Pulmonary artery endothelial cell (primary cell): ENCODE measurements around the gene SMAD7. TPM values are rescaled to one million over a fixed set of nuclear protein-coding genes. Genes with fewer than 3 reads are reported as not detected.

Source experiments
- DNase-seq: peaks from one replicate; pipeline ENCODE4 v3.0.0-alpha.2; 2011; ENCODE audit warnings: low read depth, low spot score
- total RNA-seq: library from RNA; depleted of rRNA; stranded (reverse); fragments of >200 nt; gene quantifications from 2 replicates; pipeline ENCODE4 v1.2.3, GENCODE V29; 2014

SMAD7 gene
- total RNA-seq, 1 donor from 2014 or later: 4.9 TPM

DNA sequence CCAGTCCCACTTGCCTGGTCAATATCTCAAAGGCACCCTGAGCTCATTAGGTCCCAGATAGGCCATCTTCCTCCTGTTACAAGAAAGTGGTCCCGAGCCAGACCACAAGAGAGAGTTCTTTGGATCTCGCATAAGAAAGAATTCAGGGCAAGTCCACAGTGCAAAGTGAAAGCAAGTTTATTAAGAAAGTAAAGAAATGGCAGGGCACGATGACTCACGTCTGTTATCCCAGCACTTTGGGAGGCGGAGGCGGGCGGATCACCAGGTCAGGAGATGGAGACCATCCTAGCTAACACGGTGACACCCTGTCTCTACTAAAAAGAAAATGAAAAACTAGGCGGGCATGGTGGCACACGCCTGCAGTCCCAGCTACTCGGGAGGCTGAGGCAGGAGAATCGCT is 10.8 kb upstream of the SMAD7 start:
- DNase-seq: no peak

DNA sequence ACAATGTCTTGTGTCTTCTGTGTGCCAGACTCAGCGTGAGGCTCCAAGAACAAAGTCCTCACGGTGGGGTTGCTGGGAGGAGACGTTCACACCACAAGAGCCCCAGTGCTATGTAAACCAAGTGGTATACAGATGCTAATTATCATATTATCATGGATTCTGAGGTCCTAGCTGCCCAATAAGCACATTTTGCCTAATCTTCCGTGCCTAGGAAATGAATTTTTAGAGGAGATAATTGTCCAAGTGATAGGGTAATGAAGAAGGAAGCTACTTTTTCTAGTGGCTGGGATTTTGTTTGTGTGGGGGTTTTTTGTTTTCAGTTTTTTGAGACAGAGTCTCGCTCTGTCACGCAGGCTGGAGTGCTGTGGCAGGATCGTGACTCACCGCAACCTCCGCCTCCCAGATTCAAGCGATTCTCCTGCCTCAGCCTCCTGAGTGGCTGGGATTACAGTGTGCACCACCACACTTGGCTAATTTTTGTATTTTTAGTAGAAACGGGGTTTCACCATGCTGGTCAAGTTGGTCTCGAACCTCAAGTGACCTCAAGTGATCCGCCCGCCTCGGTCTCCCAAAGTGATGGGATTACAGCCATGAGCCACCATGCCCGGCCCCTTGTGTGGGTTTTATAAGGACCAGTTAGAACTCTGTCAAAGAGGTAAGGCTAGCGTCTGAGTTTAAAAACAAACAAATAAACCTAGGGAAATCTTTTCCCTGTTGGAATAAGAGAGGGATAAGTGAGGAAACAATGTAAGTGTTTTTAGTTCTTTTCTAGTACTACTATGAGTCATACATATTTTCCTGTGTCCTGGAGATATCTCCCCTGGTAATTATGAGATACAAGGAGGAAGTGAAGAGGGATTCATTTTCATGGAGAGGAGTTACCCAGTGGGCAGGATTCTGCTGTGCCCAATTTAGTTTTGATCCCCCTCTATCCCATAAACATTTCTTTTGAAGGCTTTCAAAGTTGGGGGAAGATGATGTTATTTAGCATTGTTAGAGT is 9.5 kb upstream of the SMAD7 start:
- no peak for DNase-seq

DNA sequence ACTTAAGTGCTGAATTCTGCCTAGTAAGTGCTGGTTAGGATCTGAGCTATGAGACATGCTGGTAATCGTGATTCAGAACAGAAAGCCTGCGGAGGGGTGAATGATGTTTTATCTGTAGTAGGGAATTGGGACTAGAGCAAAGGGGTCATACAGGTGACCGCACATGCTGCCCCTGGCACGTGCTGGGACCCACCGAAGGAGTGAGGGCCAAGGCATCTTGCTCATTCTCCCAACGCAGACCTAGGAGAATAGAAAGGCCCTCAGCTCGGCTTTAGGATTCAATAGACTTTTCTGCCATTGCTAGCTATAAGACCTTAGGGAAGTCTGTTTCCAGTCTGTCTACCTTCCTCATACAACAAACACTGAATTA is 8.8 kb upstream of the SMAD7 start:
- DNase-seq: no peak

DNA sequence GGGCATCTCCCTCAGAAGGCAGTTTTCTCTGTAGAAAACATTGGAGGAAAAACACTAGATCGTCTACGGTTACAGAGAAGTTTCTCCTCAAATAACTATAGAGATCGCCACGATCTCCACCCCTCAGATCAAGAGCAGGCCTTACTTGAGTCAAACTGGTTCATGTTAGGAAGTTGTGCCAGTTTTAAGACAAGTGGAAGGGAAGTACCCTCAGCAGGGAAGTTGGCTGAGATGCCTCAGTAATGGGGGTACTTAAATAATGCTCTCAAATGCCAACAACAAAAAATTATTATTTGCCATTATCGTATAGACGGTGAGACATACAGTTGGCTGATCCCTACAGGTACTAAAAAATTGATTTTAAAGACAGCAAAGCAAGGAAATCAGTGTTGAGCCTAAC is 8.2 kb upstream of the SMAD7 start:
- DNase-seq: no peak

DNA sequence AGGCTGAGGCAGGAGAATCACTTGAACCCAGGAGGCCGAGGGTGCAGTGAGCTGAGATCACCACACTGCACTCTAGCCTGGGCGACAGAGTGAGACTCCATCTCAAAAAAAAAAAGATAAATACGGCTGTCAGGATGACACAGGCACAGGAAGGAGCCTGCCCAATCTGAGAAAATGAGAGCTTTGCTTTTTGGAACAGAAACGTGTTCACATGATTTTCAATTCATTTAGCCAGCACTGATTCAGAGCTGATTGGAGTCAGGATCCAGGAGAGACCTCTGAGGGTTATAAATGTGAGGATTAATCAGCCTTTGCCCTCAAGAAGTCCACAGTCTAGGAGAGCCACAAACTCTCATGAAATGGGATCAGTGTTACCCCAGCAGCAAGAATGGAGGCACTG is 6.9 kb upstream of the SMAD7 start:
- DNase-seq: no peak

DNA sequence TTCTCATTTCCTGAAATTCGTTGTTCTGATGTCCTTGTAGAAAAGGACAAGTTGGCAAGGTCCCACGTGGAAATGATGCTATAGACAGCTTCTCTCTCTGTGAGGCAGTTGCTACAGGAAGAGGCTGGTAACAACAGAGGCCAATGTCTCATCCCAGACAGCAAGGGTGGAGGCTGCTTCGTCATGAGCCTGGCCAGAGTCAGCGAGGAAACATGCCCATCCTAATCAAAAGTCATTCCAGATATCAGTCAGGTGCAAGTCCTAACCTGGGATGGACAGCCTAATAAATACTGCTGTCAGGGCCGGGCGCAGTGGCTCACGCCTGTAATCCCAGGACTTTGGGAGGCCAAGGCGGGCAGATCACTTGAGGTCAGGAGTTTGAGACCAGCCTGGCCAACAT is 6.4 kb upstream of the SMAD7 start:
- no peak for DNase-seq

DNA sequence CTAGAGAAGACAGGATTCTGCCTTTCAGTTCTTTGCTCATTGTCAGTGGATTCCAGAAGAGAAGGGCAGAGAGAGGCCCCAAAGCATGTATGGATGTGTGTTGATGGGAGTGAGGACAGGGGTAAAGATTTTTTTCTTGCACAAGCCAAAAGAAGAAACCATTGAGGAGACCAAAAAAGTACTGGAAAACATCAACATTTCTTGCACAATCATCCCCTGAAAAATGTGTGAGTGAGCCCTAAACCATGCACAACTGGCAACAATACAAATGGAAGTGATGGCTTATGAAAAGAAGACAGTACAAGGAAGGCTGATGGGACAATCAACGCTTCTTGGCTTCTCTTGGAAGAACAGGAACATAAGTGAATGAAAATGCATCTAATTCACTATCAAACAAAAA is 5.6 kb upstream of the SMAD7 start:
- DNase-seq: no peak

DNA sequence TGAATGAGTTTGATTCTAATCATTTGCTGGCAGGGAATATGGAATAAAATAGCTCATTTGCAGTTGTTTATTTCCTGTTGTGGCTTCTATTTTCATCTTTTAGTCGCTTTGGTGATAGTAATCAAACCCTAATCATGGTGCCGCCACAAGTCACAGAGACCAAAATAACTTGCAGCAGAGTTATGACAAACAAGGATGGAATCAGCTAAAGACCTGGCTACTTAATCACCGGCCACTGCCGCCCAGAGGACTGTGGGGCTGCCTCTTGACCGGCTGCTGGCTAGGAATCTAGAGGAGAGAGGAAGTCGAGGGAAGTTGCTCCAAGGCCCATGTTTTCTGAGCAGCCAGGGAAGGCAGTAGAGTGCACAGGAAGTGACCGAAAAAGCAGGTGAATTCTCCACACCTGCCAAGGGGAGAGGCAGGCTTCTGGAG is 5.1 kb upstream of the SMAD7 start:
- peak; percentile 44 for DNase-seq

DNA sequence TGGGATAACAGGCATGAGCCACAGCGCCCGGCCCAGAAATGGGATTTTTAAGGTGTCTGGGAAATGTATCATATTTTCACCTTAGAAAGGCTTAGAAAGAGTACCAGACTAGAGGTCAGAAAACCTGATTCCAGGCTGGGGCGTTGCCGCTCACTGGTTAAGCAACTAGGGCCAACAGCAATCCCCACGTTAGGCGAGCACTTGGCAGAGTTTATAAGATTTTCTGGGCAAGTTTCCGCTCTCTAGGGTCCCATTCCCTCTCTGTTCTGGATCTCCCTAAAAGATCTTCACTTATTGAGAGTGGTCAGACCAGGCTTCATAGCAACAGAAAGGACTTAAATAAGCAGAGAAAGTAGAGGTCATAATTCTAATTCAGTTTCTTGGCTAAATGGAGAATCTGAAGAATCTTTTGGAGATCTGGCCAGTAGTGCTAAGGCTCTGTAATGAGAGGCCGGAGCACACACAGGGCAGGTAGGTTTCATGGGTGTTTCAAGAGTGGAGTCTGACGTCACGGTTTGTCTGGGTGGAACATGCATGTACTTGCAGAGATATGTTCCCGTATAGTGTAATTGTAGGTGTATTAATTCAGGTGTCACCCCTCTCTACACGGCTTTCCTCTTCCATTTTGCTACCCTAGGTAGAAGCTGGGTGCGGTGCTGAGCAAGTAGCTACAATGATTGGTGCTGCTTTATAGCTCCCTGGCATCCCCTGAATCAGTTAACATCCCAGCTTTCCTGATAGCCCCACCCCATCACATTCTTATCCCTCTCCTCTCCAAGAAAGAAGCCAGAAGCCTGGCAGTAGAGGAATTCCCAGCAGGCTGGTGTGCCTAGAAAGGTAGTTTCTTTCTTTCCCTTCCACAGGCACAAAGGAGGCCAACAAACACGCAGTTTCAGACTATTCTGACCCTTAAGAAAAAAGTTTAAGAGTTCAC is 4.4 kb upstream of the SMAD7 start:
- no peak for DNase-seq

DNA sequence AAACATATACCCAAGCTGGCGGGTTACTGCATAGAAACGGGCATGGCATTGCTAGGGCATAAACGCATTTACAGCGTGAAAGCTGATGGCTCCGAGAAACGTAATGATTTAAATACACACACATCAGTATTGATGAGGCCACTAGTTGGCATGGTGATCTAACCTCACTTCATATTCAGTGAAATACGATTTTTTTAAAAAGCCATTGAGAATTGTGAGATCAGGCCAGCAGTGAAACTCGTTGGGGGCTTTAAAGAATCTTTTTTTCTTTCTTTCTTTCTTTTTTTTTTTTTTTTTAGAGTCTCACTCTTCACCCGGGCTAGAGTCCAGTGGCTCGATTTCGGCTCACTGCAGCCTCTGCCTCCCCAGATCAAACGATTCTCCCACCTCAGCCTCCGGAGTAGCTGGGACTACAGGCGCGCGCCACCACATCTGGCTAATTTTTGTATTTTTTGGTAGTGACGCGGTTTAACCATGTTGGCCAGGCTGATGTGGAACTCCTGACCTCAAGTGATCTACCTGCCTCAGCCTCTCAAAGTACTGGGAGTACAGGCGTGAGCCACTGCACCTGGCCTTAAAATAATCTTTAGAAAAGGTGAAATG is 2.4 kb upstream of the SMAD7 start:
- no peak for DNase-seq

DNA sequence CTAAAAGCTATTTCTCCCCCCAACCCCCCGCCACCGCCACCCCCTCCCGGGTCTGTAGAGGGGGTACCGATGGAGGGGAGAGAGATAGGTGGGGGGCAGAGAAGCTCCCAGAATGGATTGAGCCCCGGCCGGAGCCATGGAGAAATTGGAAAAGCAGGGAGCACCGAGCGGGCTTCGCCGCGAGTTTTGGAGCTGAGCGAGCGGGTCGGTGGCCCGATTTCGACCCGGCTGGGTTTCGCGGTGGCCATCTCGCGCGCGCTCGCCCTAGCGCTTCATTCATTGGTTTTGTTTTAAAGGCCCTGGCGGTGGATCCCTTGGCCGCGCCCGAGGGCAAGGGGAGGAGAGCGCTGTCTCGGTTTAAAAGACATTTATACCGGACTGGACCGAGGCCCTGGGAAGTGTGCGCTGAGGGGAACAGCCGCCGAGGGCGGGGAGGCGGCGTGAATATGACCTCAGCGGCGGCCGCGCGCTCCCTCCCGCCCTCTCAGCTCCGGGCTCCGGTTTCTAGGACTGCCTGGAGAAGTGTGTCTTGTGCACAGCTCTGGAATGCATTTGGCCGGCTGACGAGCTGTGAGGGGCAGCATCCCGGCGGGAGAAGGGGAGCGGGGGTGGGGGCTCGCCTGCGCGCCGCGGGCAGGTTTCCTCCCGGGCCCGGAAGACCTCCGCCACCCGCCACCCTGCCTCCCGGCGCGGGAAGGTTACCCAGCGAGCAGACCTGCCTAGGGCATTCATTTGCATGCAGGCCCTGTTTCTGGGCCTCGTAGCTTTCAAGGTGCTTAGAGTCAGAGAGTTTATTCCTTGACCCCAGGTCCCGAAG is 1.7 kb upstream of the SMAD7 start:
- peak; percentile 37 for DNase-seq

DNA sequence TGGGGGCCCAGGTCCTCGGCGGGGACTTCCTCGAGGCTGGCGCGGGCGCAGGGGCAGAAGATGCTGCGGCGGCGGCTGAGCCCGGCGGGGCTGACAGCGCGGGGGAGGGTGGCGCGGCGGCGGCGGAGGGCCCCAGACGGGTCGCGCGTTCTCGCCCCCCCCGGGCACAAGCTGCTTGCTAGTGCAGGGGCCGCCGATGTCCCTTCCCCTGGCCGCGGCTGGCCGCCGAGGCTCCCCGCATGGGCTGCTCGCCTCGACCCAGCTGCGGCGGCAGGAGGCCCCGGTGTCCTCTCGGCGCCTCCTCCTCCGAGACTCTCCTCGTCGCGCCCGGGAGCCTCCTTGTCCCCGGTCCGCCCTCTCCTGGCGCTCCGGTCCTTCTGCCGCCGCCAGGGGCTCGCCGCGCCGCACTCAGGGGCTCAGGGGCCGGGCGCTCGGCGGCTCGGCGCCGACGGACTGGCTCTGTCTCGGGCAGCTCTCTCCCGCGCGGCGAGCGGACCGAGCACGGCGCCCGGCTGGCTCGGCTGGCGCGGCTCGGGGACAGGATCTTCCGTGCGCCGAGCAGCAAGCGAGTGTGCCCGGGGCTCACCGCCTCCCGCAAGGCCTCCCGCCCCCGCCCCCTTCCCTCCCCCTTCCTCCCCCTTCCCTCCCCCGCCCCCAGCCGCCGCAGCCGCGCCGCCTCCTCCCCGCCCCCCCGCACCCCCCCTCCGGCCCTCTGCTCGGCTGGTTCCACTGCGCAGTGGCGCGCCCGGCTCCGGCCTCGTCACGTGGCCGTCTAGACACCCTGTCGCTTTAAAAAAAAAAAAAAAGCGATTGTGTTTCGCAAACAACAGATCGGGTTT is 902 bp upstream of the SMAD7 start:
- DNase-seq: peak; percentile 54

DNA sequence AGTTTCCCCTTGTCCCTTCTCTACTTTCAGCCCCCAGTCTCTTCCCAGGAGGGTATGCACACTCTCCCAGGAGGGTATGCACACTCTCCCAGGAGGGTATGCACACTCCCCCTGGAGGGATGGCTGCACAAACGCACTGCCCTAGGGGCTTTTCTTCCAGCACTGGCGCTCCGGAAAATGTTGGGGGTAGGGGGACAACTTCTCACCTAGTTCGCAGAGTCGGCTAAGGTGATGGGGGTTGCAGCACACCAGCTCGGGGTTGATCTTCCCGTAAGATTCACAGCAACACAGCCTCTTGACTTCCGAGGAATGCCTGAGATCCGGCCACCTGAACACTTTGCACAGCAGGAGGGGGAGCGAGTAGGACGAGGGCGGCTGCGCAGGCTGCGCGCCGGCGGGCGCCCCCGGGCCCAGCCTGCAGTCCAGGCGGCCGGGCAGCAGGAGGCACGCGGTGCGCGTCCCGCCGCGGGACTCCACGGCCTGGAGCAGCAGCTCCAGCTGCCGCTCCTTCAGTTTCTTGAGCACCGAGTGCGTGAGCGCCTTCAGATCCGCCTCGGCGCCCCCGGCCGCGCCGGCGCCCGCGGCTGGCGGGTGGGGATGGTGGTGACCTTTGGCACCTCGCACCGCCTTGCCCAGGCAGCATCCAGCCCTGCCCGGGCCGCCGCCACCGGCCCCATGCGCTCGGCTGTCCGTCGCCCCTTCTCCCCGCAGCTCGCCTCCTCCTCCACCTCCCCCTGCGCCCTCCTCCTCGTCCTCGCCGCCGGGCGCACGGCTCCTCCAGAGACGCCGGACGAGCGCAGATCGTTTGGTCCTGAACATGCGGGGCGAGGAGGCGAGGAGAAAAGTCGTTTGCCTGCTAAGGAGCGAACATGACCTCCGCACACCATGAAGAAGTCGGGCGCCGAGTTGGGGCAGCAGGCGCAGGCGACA is 894 bp downstream of the SMAD7 start:
- DNase-seq: no peak

DNA sequence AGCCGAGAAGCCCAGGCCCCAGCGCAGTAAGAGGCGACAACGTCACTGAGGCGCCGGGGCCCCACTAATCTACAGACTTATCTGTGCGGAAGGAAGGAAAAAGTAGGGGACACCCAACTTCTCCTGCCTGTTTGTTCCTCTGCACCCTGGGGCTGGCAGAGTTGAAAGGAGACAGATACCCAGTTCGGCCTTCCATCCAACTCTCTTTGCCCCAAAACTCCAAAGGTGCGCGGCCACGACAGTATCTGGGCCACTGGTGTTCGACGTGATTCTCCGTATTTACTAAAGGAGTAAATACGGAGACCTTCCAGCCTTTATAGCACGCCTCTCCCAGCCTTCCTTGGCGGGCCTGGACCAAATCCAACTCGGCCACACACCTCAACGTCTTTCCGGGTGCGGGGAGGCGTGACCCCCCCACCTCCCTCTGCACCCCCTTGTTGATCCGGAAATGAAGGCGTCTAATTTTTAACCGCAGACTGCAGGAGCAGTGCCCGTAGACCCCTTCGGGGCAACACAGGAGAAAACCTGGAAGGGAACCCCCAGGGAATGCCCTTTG is 1.6 kb downstream of the SMAD7 start:
- no peak for DNase-seq

DNA sequence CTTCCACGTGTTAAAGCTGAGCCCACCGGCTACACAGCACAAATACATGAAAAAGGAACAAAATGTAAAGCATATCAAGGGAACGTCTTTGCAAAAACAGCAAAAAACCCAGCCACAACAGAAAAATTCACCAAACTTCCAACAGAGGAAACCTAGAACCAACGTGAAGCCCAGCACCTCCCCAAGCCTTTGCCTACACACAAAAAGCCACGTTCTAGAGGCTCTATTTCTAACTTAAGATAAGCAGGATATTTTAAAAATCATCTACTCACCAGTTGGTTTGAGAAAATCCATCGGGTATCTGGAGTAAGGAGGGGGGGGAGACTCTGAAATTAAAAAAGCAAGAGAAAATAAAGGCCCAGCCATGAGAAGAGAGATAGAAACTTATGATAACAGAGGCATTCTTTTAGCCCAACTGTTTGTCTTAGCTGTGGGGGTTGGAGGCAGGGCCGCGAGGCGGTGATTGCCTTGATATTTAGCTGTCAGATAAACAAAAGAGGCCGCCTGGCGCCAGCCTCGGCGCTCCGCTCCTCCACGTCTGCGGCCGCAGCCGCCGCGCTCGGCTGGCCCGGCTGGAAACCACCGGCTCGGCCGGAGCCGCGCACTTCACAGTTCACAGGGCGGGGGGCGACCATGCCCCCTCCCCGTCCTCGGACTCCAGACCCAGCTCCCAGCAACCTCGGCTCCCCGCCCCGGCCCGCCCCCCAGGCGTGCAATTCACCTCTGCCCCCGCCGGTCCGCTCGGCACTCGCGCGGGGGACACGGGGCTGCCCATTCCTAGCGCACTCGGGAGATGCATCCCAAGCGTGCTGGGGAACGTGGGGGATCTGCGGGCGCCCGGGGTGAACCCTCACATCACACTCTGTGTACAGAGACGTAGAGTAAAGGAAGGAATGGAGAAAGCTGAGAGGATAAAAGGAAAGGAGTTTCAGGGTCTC is 2.4 kb downstream of the SMAD7 start:
- no peak for DNase-seq

DNA sequence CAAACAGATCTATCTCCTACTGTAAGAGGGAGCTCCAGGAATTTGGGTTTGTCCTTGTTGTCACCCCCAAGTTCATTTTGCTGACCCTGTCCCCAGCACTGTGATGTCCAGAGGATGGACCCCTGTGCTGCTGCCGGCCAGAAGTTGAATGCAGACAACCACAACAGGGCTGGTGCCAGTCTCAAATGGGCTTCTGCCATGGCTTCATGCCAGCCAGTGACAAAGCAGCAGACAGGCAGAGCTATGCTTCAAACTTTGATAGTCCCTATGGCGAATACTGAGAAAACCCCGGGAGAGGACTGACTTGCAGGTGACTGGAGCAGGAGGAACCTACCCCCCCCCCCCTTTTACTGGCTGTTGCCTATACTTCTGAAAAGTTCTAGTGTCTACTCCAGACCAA is 3.2 kb downstream of the SMAD7 start:
- no peak for DNase-seq

DNA sequence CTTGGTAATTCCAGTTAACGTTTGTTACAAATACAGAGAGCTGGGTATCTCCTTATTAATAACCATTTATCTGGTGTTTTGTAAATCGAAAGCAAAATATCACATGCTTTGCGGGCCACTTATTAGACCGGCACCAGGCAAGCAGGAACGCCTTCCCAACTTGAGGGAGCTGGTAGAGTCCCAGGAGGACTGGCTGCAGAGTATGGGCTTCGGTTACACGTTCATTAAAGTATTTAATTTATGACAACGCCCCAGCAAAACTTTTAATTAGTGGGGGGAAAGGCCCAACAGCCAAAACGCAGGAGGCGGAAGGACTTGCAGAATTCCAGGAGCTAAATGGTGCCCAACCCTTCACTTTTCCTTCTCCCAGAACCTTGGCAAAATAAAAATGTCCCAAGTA is 3.7 kb downstream of the SMAD7 start:
- DNase-seq: no peak
